ENCODE measurements around the gene CALY. TPM values are rescaled to one million over a fixed set of nuclear protein-coding genes. Genes with fewer than 3 reads are reported as not detected.

Gene CALY
- total RNA-seq, 1 donor from 2014 or later = 19.8 TPM

DNA sequence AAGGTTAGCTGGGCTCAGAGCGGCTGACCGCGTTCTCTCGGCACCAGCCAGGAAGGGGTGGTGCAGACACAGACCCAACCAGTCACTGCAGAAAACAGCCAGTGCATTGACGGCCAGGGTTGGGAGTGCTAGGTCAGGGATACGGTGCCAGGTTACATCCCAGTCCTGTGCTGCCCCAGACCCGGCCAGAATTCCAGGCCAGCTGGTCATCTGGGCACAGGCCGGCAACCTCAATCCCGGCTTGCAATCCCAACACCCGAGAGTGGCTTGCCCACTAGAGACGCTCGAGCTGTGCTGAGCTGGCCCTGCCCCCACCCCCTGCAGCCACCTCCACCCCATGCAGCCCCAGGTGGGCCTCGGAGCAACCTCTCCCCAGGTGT is 14.2 kb upstream of the CALY start:
- no peak for DNase-seq
- Mint-ChIP-seq H3K27me3 (ENCODE audit: unreplicated experiment) (peaks cover 2% of the 10 kb centered on the region), H3K27ac (ENCODE audit: unreplicated experiment) (no peak overlapping the region), H3K9me3 (ENCODE audit: unreplicated experiment) (no peaks in the 10 kb centered on the region), H3K4me1 (ENCODE audit: low read depth, unreplicated experiment) (no peaks in the 10 kb centered on the region), H3K4me3 (ENCODE audit: unreplicated experiment) (no peak overlapping the region), H3K36me3 (ENCODE audit: unreplicated experiment) (no peaks in the 10 kb centered on the region)
- TF ChIP-seq CTCF (IDR thresholded peaks at IDR 0.05; ENCODE audit: partially characterized antibody, unreplicated experiment) = no peak

DNA sequence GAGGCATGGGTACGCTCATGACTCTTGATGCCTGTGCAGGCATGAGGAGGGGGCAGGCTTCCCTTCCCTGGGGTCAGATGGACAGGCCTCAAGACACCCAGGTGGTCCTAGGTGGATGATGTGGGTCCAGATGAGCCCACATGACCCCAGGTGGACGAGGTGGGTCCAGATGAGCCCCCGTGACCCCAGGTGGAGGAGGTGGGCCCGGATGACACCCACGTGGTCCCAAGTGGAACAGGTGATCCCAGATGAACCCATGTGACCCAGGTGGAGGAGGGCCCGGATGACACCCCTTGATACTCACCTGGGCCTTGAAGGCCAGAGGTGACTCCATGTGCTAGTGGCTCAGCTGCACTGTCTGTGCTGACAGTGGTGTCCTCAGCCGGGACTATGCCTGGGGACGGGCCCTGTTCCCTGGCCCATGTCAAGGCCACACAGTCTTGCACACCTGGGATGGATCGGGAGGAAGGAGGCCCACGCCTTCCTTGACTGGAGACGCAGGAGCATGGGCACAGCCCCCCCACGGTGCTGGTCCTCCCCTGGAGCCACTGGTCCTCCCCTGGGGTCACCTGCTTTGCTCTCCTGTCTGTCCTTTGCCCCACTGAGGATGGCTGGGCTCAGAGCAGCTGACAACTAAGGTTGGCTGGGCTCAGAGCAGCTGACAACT is 13.7 kb upstream of the CALY start:
- Mint-ChIP-seq H3K4me3 (ENCODE audit: unreplicated experiment) (no peak overlapping the region), H3K4me1 (ENCODE audit: low read depth, unreplicated experiment) (no peaks in the 10 kb centered on the region), H3K9me3 (ENCODE audit: unreplicated experiment) (peaks cover 2% of the 10 kb centered on the region), H3K27ac (ENCODE audit: unreplicated experiment) (no peak overlapping the region), H3K36me3 (ENCODE audit: unreplicated experiment) (peaks cover 3% of the 10 kb centered on the region), H3K27me3 (ENCODE audit: unreplicated experiment) (peaks cover 3% of the 10 kb centered on the region)
- DNase-seq = no peak
- TF ChIP-seq CTCF (IDR thresholded peaks at IDR 0.05; ENCODE audit: partially characterized antibody, unreplicated experiment) = no peak

DNA sequence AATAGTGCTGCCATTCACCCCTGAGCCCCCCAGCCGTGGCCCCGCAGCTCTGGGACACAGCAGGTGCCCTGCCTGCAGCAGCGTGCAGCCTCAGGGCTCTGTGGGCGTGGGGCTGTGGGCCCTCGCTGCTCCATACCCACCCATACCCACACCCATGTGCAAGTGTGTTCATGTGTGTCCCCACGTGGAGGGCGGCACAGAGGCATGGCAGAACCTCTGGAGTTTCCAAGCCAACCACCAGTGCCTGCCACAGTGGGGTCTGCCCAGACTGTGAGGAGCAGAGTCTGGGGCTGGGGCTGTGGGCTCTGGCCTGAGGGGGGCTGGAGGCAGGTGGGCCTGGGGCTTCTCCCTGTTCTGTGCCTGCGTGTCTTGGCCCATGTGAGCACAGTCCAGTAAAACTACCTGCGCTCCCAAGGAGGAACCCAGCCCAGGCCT is 12.9 kb upstream of the CALY start:
- Mint-ChIP-seq H3K4me1 (ENCODE audit: low read depth, unreplicated experiment) (no peaks in the 10 kb centered on the region), H3K36me3 (ENCODE audit: unreplicated experiment) (peaks cover 10% of the 10 kb centered on the region), H3K9me3 (ENCODE audit: unreplicated experiment) (peaks cover 3% of the 10 kb centered on the region), H3K4me3 (ENCODE audit: unreplicated experiment) (no peak overlapping the region), H3K27ac (ENCODE audit: unreplicated experiment) (no peak overlapping the region), H3K27me3 (ENCODE audit: unreplicated experiment) (peaks cover 9% of the 10 kb centered on the region)
- TF ChIP-seq CTCF (IDR thresholded peaks at IDR 0.05; ENCODE audit: partially characterized antibody, unreplicated experiment) = no peak
- no peak for DNase-seq

- Mint-ChIP-seq H3K36me3 (ENCODE audit: unreplicated experiment) (peaks cover 10% of the 10 kb centered on the region), H3K9me3 (ENCODE audit: unreplicated experiment) (peaks cover 3% of the 10 kb centered on the region), H3K27me3 (ENCODE audit: unreplicated experiment) (peaks cover 9% of the 10 kb centered on the region), H3K27ac (ENCODE audit: unreplicated experiment) (no peak overlapping the region), H3K4me1 (ENCODE audit: low read depth, unreplicated experiment) (no peaks in the 10 kb centered on the region), H3K4me3 (ENCODE audit: unreplicated experiment) (no peak overlapping the region)
- DNase-seq = no peak
- TF ChIP-seq CTCF (IDR thresholded peaks at IDR 0.05; ENCODE audit: partially characterized antibody, unreplicated experiment) = no peak
Observed at GRCh38 chr10:133349160-133349568, 12.5 kb upstream of the CALY start.

- Mint-ChIP-seq H3K27me3 (ENCODE audit: unreplicated experiment) (peaks cover 13% of the 10 kb centered on the region), H3K4me3 (ENCODE audit: unreplicated experiment) (no peak overlapping the region), H3K9me3 (ENCODE audit: unreplicated experiment) (peaks cover 4% of the 10 kb centered on the region), H3K4me1 (ENCODE audit: low read depth, unreplicated experiment) (peaks cover 4% of the 10 kb centered on the region), H3K36me3 (ENCODE audit: unreplicated experiment) (peaks cover 10% of the 10 kb centered on the region), H3K27ac (ENCODE audit: unreplicated experiment) (no peak overlapping the region)
- no peak for TF ChIP-seq CTCF (IDR thresholded peaks at IDR 0.05; ENCODE audit: partially characterized antibody, unreplicated experiment)
- no peak for DNase-seq
Observed at GRCh38 chr10:133347710-133348517, 11.2 kb upstream of the CALY start.
